NCI-H1105 (cell line): ENCODE data around the gene DIPK1B.

Experiments
- DNase-seq: peaks from one replicate; lab custom pipeline; 2025; lab: John Stamatoyannopoulos, UW

DIPK1B gene

GRCh38 chr9:136720251-136720897 is 8.0 kb downstream of the DIPK1B start:
- DNase-seq = no peak

GRCh38 chr9:136720898-136721338 is 8.5 kb downstream of the DIPK1B start:
- DNase-seq = no peak

- DNase-seq = no peak
Observed at GRCh38 chr9:136721339-136722092, 9.1 kb downstream of the DIPK1B start.

GRCh38 chr9:136722093-136722968 is 10.0 kb downstream of the DIPK1B start:
- no peak for DNase-seq

GRCh38 chr9:136722969-136723356 is 10.6 kb downstream of the DIPK1B start:
- DNase-seq = no peak

- DNase-seq = no peak
Observed at GRCh38 chr9:136723362-136723976, 11.1 kb downstream of the DIPK1B start.

- DNase-seq = no peak
Observed at GRCh38 chr9:136723989-136724388, 11.6 kb downstream of the DIPK1B start.

GRCh38 chr9:136724772-136725171 is 12.4 kb downstream of the DIPK1B start:
- DNase-seq = no peak

- DNase-seq = no peak
Observed at GRCh38 chr9:136725612-136726011, 13.2 kb downstream of the DIPK1B start.

GRCh38 chr9:136726118-136726517 is 13.7 kb downstream of the DIPK1B start:
- DNase-seq = no peak

GRCh38 chr9:136726631-136727191 is 14.3 kb downstream of the DIPK1B start:
- DNase-seq = no peak

GRCh38 chr9:136728080-136728547 is 15.7 kb downstream of the DIPK1B start:
- peak; percentile 68 for DNase-seq

GRCh38 chr9:136728548-136729123 is 16.3 kb downstream of the DIPK1B start:
- no peak for DNase-seq

- DNase-seq = no peak
Observed at GRCh38 chr9:136729144-136729543, 16.8 kb downstream of the DIPK1B start.

GRCh38 chr9:136729926-136730325 is 17.6 kb downstream of the DIPK1B start:
- no peak for DNase-seq

- DNase-seq = no peak
Observed at GRCh38 chr9:136732444-136733178, 20.2 kb downstream of the DIPK1B start.

- no peak for DNase-seq
Observed at GRCh38 chr9:136733611-136734010, 21.2 kb downstream of the DIPK1B start.

GRCh38 chr9:136734837-136735496 is 22.6 kb downstream of the DIPK1B start:
- DNase-seq = no peak

- no peak for DNase-seq
Observed at GRCh38 chr9:136735812-136736480, 23.6 kb downstream of the DIPK1B start.
